Stimulated activated CD8-positive, alpha-beta memory T cell treated with anti-CD3 and anti-CD28 coated beads, Interleukin-15, amount 100 ng/mL, for 1 hour (primary cell): ENCODE data around the gene CMIP.
"Not testable (repeated sequence)": the region's sequence is repeated elsewhere in the genome, so short reads cannot be mapped to it uniquely, and the experiment has no call there.

Experiments used
- DNase-seq: peaks from one replicate; pipeline ENCODE4 v3.0.0-alpha.2; 2020; ENCODE audit warnings: low read depth

Gene CMIP

GRCh38 chr16:81719993-81720392, 275.4 kb downstream of the CMIP start:
- DNase-seq: no peak

GRCh38 chr16:81720973-81721906, 276.6 kb downstream of the CMIP start:
- DNase-seq: no peak

GRCh38 chr16:81723098-81723723, 278.6 kb downstream of the CMIP start:
- no peak for DNase-seq

- DNase-seq: no peak
Observed at GRCh38 chr16:81728435-81728834, 283.8 kb downstream of the CMIP start.

GRCh38 chr16:81729451-81729850, 284.8 kb downstream of the CMIP start:
- DNase-seq: no peak

GRCh38 chr16:81730090-81731051, 285.8 kb downstream of the CMIP start:
- peak; percentile 31 for DNase-seq

- no peak for DNase-seq
Observed at GRCh38 chr16:81731649-81732048, 287.0 kb downstream of the CMIP start.

GRCh38 chr16:81732699-81733098, 288.1 kb downstream of the CMIP start:
- no peak for DNase-seq

- DNase-seq: no peak
Observed at GRCh38 chr16:81733295-81733694, 288.7 kb downstream of the CMIP start.

- no peak for DNase-seq
Observed at GRCh38 chr16:81734632-81735434, 290.2 kb downstream of the CMIP start.

GRCh38 chr16:81737885-81738536, 293.4 kb downstream of the CMIP start:
- DNase-seq: peak; percentile 77

GRCh38 chr16:81738783-81739496, 294.3 kb downstream of the CMIP start:
- no peak for DNase-seq

GRCh38 chr16:81739503-81739902, 294.9 kb downstream of the CMIP start:
- DNase-seq: no peak

GRCh38 chr16:81740169-81740568, 295.6 kb downstream of the CMIP start:
- DNase-seq: no peak

- not testable (repeated sequence) for DNase-seq
Observed at GRCh38 chr16:81741430-81741770, 296.8 kb downstream of the CMIP start.

GRCh38 chr16:81744385-81744784, 299.8 kb downstream of the CMIP start:
- no peak for DNase-seq

GRCh38 chr16:81744911-81745310, 300.3 kb downstream of the CMIP start:
- no peak for DNase-seq

GRCh38 chr16:81745704-81746558, 301.3 kb downstream of the CMIP start:
- DNase-seq: peak; percentile 60

GRCh38 chr16:81746566-81746965, 302.0 kb downstream of the CMIP start:
- DNase-seq: no peak
